Common myeloid progenitor, CD34-positive (primary cell): Measurements from ENCODE around the gene CSHL1.

Source experiments
- CTCF ChIA-PET: fragments of 350-600 bp; sonication (Branson Sonifier 250); formaldehyde crosslinking; loops from one replicate; lab custom pipeline; 2021; ENCODE audit warnings: antibody characterized with exemption; lab: Charles Lee
- POLR2A ChIA-PET: fragments of 350-600 bp; sonication (Branson Sonifier 250); formaldehyde crosslinking; loops from one replicate; lab custom pipeline; 2021; ENCODE audit warnings: antibody characterized with exemption; lab: Charles Lee
- DNase-seq, 3 donors: peaks; one replicate each; pipeline versions ENCODE4 v3.0.0 to v3.0.0-alpha.2; 2013
- H3K27ac ChIP-seq, 2 experiments: 1 replicate in 1 of 2; 2 replicates in 1 of 2; pipeline ENCODE4 v1.7.0; 2013; ENCODE audit warnings: inconsistent platforms in 2 of 2, low read length in 2 of 2, mild to moderate bottlenecking in 2 of 2, low read depth in 1 of 2, moderate library complexity in 1 of 2; ENCODE audit not compliant: severe bottlenecking in 2 of 2, insufficient read depth in 1 of 2, poor library complexity in 1 of 2
- H3K27me3 ChIP-seq, 5 experiments: replicated peaks in 2 of 5; 1 replicate in 3 of 5; 2 replicates in 2 of 5; pipeline versions ENCODE4 v1.6.1 to v1.7.0; 2013; ENCODE audit warnings: low read length in 4 of 5, mild to moderate bottlenecking in 2 of 5, moderate library complexity in 2 of 5, inconsistent platforms in 1 of 5; ENCODE audit not compliant: insufficient read depth in 5 of 5, control insufficient read depth in 4 of 5
- H3K36me3 ChIP-seq, 4 experiments: 1 replicate in 2 of 4; 2 replicates in 2 of 4; pipeline versions ENCODE4 v1.6.1 to v1.7.0; 2013; ENCODE audit warnings: low read length in 3 of 4, control low read depth in 1 of 4, mild to moderate bottlenecking in 1 of 4; ENCODE audit not compliant: control insufficient read depth in 4 of 4, insufficient read depth in 4 of 4
- H3K4me1 ChIP-seq, 4 experiments: 1 replicate in 3 of 4; 2 replicates in 1 of 4; pipeline versions ENCODE4 v1.6.1 to v1.7.1; 2013; ENCODE audit warnings: low read length in 3 of 4, mild to moderate bottlenecking in 3 of 4, control low read depth in 1 of 4, inconsistent platforms in 1 of 4, moderate library complexity in 1 of 4; ENCODE audit not compliant: control insufficient read depth in 4 of 4, insufficient read depth in 4 of 4; ENCODE audit errors: control extremely low read depth in 1 of 4
- H3K4me3 ChIP-seq, 7 experiments: 1 replicate in 4 of 7; 2 replicates in 3 of 7; pipeline versions ENCODE4 v1.5.1 to v1.7.0; 2013; ENCODE audit warnings: mild to moderate bottlenecking in 7 of 7, low read length in 6 of 7, moderate library complexity in 6 of 7, inconsistent platforms in 2 of 7, low read depth in 2 of 7, control low read depth in 1 of 7; ENCODE audit not compliant: insufficient read depth in 4 of 7, control insufficient read depth in 1 of 7; ENCODE audit errors: extremely low read depth in 1 of 7
- H3K9me3 ChIP-seq, 5 experiments: 1 replicate in 4 of 5; 2 replicates in 1 of 5; pipeline versions ENCODE4 v1.6.1 to v1.7.1; 2013; ENCODE audit warnings: low read length in 4 of 5, mild to moderate bottlenecking in 2 of 5, inconsistent platforms in 1 of 5, low read depth in 1 of 5, moderate library complexity in 1 of 5; ENCODE audit not compliant: control insufficient read depth in 4 of 5, insufficient read depth in 2 of 5; ENCODE audit errors: control extremely low read depth in 1 of 5
- WGBS: methylation state at CpG from one replicate; pipeline ENCODE4 v1.1.5; 2013; ENCODE audit not compliant: insufficient coverage; 5-methylcytosine and 5-hydroxymethylcytosine counted together

The CSHL1 gene

DNA sequence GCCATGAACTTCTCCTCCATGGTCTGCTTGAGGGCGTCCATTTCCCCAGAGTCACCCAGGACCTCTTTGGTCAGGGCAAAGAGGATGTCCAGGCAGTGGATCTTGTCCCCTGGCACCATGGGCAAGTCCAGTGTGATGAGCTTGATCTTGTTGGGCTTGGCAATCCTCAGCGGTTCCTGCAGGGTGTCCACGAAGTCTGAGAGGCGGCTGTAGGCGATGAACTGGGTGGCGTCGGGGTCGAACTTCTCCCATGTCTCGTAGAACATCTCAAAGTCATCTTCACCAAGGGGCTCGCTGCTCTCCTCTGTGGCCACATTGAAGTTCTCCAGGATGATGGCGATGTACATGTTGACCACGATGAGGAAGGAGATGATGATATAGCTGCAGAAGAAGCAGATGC is 30.1 kb upstream of the CSHL1 start:
- Histone ChIP-seq H3K27ac (no peak overlapping the region), H3K27me3 (no peaks in the 10 kb centered on the region), H3K36me3 (no peaks in the 10 kb centered on the region), H3K9me3 (no peaks in the 10 kb centered on the region), H3K4me1 (peaks cover 0 to 23% (median 16%) of the 10 kb centered on the region in 4 experiments), H3K4me3 (no peak overlapping the region)
- DNase-seq: no peak
- POLR2A ChIA-PET: no interaction called here
- CTCF ChIA-PET: interaction anchor here (1.1 to 3.3 kb wide), 4 partner anchors 9 to 38 kb away, joined by 3 to 12 read pairs (median 7); partner anchors contain the start of genes CD79B and GH1
- WGBS: 95% methylated on average over 12 of the region's 12 CpGs

DNA sequence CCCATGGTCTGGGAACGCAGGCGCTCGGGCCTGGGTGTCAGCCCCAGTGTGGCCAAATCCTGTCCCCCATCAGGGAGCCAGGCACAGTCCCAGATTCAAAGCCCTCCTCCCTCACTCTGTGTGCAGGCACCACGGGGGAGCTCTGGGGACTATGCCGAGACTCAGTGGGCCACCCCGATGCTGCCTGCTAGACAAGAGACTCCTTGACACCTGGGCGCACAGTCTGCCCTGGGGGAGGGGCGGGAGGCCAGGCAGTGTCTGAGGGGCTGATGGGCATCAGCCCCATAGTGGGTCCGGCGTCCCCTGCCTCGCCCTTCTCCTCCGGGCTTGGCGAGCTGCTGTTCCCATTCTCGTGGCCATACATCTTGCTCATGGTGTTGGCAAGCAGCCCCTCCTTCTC is 29.5 kb upstream of the CSHL1 start:
- ChIA-PET CTCF (interaction anchor here (1.1 to 1.5 kb wide), 5 partner anchors 10 to 50 kb away, joined by 3 to 4 read pairs (median 3); no protein-coding TSS in a partner anchor), POLR2A (no interaction called here)
- no peaks in the 10 kb centered on the region for H3K9me3 ChIP-seq
- peaks cover 0 to 17% (median 10%) of the 10 kb centered on the region in 4 experiments for H3K4me1 ChIP-seq
- no peaks in the 10 kb centered on the region for H3K36me3 ChIP-seq
- WGBS: over 99% methylated on average over 11 of the region's 14 CpGs
- no peak for DNase-seq
- no peaks in the 10 kb centered on the region for H3K27me3 ChIP-seq
- H3K27ac ChIP-seq: no peak overlapping the region
- H3K4me3 ChIP-seq: no peak overlapping the region

DNA sequence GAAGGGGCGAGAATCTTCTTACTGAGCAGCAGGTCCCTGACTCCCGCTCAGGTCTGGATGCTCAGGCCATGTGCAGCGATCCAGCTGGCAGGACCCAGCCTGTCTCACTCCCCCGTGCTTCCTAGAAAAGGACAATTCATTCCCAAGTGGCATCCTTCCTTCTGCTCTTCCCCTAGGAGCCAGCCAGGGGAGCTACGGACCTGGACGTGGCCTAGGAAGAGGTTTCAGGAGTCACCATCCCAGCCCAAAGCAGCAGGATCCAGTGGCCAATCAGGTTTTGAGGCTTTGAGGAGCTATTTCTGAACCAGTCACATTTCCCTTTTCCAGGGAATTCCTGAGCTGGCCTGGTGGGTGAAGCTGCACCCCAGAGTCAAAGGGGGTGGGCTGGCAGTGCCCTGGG is 28.8 kb upstream of the CSHL1 start:
- H3K27ac ChIP-seq: no peak overlapping the region
- ChIA-PET CTCF (interaction anchor here (1.1 to 1.5 kb wide), 5 partner anchors 10 to 51 kb away, joined by 3 to 4 read pairs (median 3); no protein-coding TSS in a partner anchor), POLR2A (no interaction called here)
- H3K4me1 ChIP-seq: peaks cover 0 to 16% (median 8%) of the 10 kb centered on the region in 4 experiments
- 88% methylated on average over 3 of the region's 6 CpGs for WGBS
- H3K9me3 ChIP-seq: no peaks in the 10 kb centered on the region
- H3K36me3 ChIP-seq: no peaks in the 10 kb centered on the region
- H3K4me3 ChIP-seq: no peak overlapping the region
- H3K27me3 ChIP-seq: no peaks in the 10 kb centered on the region
- no peak for DNase-seq

DNA sequence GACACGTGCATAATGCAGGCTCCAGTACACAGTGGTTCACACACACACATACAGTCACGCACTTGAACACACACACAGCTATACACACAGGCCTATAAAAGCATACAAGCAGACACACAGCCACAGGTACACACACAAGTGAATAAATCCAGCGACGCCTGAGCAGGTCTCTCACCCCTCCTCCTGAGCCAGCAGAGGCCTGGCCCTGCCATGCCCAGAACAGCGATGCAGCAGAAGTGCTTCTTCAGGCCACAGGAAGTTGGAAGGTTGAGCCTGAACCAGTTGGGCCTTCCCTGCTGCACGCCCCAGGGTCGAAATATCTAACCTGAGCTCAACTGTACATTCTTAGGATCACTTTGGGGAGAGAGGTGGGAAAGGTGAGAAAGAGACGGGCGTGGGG is 28.3 kb upstream of the CSHL1 start:
- H3K27me3 ChIP-seq: no peaks in the 10 kb centered on the region
- ChIA-PET CTCF (interaction anchor here (1.1 to 1.4 kb wide), 3 partner anchors 11 to 51 kb away, joined by 3 to 4 read pairs (median 3); no protein-coding TSS in a partner anchor), POLR2A (no interaction called here)
- DNase-seq: no peak
- no peaks in the 10 kb centered on the region for H3K9me3 ChIP-seq
- H3K27ac ChIP-seq: no peak overlapping the region
- 95% methylated on average over 9 of the region's 9 CpGs for WGBS
- no peak overlapping the region for H3K4me3 ChIP-seq
- no peaks in the 10 kb centered on the region for H3K36me3 ChIP-seq
- peaks cover 0 to 19% (median 8%) of the 10 kb centered on the region in 4 experiments for H3K4me1 ChIP-seq

DNA sequence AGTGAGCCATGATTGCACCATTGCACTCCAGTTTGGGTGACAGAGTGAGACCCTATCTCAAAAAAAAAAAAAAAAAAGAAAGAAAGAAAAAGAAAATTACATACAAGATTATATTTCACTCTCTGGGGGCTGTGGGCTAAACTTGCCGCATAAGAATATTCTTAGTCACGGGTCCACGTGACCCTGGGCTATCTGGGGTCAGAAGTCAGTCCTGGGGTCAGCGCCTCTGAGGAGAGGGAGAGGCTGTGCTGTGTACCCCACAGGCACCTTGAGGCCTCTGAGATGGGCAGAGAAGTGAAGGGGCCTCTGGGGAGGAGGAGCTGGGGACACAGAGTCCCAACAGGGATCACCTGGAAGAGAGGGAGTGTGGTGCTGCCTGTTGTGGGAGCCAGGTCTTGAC is 26.9 kb upstream of the CSHL1 start:
- Histone ChIP-seq H3K9me3 (no peaks in the 10 kb centered on the region), H3K36me3 (no peaks in the 10 kb centered on the region), H3K4me3 (no peak overlapping the region), H3K27ac (no peak overlapping the region), H3K27me3 (no peaks in the 10 kb centered on the region), H3K4me1 (peaks cover 0 to 21% (median 11%) of the 10 kb centered on the region in 4 experiments)
- ChIA-PET POLR2A (no interaction called here), CTCF (interaction anchor here (0.7 to 2.3 kb wide), 5 partner anchors 9 to 105 kb away, joined by 3 to 18 read pairs (median 6); no protein-coding TSS in a partner anchor)
- WGBS: no CpG with 5 or more reads among the region's 4 CpGs
- no peak for DNase-seq

DNA sequence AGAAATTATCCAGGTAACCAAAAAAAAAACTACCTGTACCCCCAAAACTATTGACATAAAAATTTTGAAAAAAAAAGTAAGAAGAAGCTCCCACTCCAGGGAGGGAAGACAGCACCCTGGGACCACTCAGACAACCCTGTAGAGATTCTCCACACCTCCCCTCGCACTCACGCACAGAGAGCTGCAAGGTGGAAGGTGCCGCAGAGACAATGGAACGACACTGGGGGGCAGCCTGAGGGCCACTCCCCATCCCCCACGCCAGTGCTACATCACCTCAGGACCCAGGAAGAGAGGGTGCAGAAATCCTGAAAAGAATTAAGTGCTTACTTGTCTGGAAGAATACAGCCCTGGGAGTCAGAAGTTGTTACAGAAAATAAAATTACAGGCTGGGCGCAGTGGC is 26.3 kb upstream of the CSHL1 start:
- Histone ChIP-seq H3K36me3 (no peaks in the 10 kb centered on the region), H3K4me3 (no peak overlapping the region), H3K27me3 (no peaks in the 10 kb centered on the region), H3K9me3 (no peaks in the 10 kb centered on the region), H3K4me1 (peaks cover 0 to 27% (median 17%) of the 10 kb centered on the region in 4 experiments), H3K27ac (no peak overlapping the region)
- 95% methylated on average over 3 of the region's 6 CpGs for WGBS
- DNase-seq: no peak
- CTCF ChIA-PET: interaction anchor here (0.7 to 2.3 kb wide), 8 partner anchors 9 to 105 kb away, joined by 3 to 18 read pairs (median 4); no protein-coding TSS in a partner anchor
- POLR2A ChIA-PET: no interaction called here
